Stimulated activated naive CD8-positive, alpha-beta T cell treated with anti-CD3 and anti-CD28 coated beads, Interleukin-15, Interleukin-2, amounts not matched to agents 100 ng/mL and 50 ng/mL, for 24 hours (primary cell): Measurements from ENCODE around the gene CSF2RB.

ENCODE experiments used
- H3K27ac Mint-ChIP-seq: one replicate; pipeline ENCODE4 v1.8.0; 2021; ENCODE audit warnings: mild to moderate bottlenecking, mixed read lengths
- H3K27me3 Mint-ChIP-seq: one replicate; pipeline ENCODE4 v1.8.0; 2021; ENCODE audit warnings: mixed read lengths
- H3K36me3 Mint-ChIP-seq: one replicate; pipeline ENCODE4 v1.8.0; 2021; ENCODE audit warnings: low read depth, mixed read lengths
- H3K4me1 Mint-ChIP-seq: one replicate; pipeline ENCODE4 v1.8.0; 2021; ENCODE audit warnings: low read depth, mixed read lengths
- H3K4me3 Mint-ChIP-seq: one replicate; pipeline ENCODE4 v1.8.0; 2021; ENCODE audit warnings: mild to moderate bottlenecking, mixed read lengths
- H3K9me3 Mint-ChIP-seq: one replicate; pipeline ENCODE4 v1.8.0; 2021; ENCODE audit warnings: mixed read lengths

The CSF2RB gene

DNA sequence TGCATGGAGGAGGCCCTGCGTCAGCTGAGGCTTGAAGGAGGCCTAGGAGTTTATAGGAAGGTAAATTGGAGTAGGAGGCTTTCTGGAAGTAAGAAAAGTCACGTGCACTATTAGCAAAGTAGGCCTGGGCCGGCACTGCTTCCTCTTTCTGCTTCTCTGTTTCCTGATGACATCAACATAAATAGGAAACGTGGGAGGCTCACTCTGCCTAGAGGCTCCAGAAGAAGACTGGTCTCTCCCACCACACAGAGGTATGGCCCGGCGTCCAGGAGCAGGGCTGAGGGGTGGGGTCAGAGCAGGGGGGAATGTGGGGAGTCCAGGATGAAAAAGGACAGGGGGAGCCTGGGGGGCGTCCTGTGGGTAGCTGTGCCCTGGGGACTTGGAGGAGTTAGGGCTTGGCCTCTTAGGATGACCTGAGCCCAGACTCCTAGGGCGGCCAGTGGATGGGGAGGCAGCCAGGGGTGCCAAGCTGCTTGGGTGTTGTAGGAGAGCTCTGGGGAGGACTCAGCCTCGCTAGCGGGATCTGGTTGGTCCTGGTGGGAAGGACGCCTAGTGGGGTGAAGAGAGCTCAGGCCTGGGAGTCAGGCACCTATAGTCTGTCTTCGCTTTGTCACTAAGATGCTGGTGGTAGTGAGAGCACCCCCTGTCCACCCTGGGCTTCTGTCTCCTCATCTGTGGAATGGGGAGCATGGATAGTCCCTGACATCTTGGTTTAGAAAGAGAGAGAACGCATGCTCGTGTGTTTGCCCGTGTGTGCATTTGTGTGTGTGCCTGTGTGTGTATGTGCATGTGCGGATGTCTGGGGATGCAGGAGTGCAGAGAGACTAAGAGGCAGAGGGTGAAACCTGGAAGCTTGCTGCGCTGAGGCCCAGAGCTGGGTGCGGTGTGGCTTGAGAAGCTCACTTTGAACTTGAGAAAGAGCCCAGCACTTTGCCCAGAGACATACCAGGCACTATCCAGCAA lies at the start of gene CSF2RB:
TSS of gene CSF2RB (plus strand) at position 202 of the 963 bp plus-strand sequence. CDS start 8,580 bp downstream, outside the sequence.
- Mint-ChIP-seq H3K4me3 (peak within 1 kb of the TSS; percentile 78), H3K27me3 (peaks cover 28% of the 10 kb centered on the region), H3K27ac (no peak within 1 kb of the TSS)

DNA sequence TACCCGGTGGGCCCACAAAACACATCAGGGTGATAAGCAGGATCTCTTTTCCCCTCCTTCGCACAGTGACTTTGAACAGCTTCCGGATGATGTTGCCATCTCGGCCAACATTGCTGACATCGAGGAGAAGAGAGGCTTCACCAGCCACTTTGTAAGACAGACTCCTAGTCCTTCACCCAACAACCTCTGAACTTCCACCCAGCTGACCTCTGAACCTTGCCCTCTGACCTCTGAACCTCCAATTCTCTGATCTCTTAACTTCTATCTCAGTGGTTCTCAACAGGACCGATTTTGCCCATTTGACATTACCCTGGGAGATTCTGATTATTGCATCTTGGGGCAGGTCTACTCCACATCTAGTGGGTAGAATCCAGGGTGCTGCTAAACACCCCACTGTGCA lies 49.4 kb upstream of the CSF2RB start:
- Mint-ChIP-seq H3K9me3 (no peaks in the 10 kb centered on the region), H3K27me3 (no peaks in the 10 kb centered on the region), H3K4me1 (peaks cover 44% of the 10 kb centered on the region), H3K36me3 (no peaks in the 10 kb centered on the region), H3K4me3 (no peak overlapping the region), H3K27ac (no peak overlapping the region)

More for the DNA sequence above, at the start of gene CSF2RB:
- Mint-ChIP-seq H3K36me3 (no peaks in the 10 kb centered on the region), H3K9me3 (no peaks in the 10 kb centered on the region), H3K4me1 (no peaks in the 10 kb centered on the region)

DNA sequence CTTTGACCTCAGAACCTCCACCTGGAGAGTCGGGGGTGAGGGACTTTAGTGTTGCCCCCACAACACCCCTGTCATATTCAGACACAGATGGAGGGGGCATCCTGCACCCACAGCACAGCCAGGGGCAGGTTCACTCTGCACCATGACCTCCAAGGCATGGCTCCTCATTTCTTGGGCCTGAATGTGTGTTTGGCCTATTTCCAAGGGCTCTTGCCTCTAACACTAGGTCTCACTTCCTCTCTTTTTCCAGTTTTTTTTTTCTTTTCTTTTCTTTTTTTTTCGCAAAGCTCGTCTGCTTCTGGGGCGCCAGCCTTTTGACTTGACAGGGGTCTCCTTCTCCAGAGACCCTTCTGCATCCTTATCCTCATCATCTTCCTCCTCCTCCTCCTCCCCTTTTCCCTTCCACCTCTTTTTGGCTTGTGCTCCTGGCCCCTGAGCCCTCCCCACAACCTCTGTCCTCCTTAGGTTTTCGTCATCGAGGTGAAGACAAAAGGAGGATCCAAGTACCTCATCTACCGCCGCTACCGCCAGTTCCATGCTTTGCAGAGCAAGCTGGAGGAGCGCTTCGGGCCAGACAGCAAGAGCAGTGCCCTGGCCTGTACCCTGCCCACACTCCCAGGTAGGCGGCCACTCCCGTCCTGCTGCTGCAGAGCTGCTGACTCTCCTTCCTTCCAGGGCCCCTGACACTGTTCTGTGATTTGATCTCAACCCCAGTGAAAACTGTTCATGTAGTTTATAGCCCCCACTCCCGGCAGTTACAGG lies 48.8 kb upstream of the CSF2RB start:
- Mint-ChIP-seq H3K9me3 (no peaks in the 10 kb centered on the region), H3K4me3 (no peak overlapping the region), H3K36me3 (no peaks in the 10 kb centered on the region), H3K27me3 (no peaks in the 10 kb centered on the region), H3K27ac (peak overlapping the region; percentile 55), H3K4me1 (peaks cover 44% of the 10 kb centered on the region)

DNA sequence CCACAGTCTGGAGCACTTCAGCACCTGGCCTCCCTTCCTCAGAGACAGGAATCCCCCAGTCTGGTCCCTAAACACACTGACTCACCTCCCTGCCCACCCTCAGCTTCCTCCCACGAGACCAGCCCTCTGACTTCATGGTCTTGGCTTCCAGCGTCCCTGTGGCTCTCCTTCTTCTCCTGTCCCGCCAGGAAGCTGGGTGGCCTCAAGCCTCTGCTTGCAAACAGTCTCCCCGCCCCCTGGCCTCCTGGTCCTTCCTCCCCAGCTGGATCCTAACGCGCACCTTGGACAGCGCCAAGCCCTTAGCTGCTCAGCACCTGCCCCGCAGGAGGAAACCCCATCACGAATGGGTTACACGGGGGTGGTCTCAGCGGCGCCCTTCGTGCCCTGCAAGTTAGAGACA lies 48.1 kb upstream of the CSF2RB start:
- Mint-ChIP-seq H3K9me3 (no peaks in the 10 kb centered on the region), H3K4me3 (no peak overlapping the region), H3K27me3 (no peaks in the 10 kb centered on the region), H3K4me1 (peaks cover 38% of the 10 kb centered on the region), H3K27ac (no peak overlapping the region), H3K36me3 (no peaks in the 10 kb centered on the region)

DNA sequence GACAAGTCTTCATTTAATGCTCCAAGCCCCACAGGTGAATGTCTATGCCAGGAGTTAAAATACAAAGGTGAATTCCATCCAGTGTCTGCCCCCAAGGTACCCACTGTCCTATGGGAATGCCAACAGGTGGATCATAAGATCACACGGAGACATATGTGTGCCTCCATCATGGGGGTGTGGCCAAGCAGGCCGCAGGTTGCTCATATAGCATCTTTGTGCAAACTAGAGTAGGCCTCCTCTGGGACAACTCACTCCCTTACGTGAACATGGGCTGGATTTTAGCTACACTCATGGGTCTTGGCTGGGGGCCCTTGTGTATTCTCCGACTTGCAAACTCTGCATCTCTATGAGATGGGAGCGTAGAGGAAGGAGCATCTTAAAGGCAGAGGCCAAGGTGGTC lies 45.7 kb upstream of the CSF2RB start:
- Mint-ChIP-seq H3K4me3 (no peak overlapping the region), H3K36me3 (no peaks in the 10 kb centered on the region), H3K4me1 (peaks cover 19% of the 10 kb centered on the region), H3K27ac (no peak overlapping the region), H3K9me3 (no peaks in the 10 kb centered on the region), H3K27me3 (no peaks in the 10 kb centered on the region)

DNA sequence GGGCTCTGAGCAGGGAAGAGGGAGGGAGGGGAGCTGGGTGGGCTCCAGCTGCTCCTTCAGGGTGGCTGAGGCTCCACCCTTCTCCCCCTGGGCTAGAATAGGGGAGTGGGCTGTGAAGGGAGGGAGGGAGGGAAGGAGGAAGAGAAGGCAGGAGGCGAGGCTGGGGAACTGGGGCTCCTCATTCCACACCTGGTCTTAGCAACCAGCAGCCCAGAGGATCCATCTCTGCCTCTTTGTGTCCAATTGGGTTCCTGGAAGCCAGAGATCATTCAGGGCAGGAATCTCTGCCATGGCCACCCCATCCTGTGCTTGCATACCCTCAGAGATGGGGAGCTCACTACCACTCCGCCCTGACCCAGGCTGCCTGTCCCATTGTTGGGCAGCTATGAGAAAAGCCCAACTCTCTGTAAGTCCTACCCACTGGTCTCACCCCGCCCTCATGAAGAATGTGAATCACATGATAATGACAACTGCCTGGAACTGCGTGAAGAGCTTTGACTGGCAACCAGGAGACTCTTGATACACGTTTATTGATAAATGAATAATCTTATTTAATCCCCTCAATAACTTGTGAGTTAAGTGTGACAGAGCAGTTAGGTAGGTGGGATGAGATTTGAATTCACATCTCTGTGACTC lies 44.8 kb upstream of the CSF2RB start:
- Mint-ChIP-seq H3K4me3 (no peak overlapping the region), H3K27ac (no peak overlapping the region), H3K27me3 (no peaks in the 10 kb centered on the region), H3K36me3 (no peaks in the 10 kb centered on the region), H3K9me3 (no peaks in the 10 kb centered on the region), H3K4me1 (peaks cover 27% of the 10 kb centered on the region)

DNA sequence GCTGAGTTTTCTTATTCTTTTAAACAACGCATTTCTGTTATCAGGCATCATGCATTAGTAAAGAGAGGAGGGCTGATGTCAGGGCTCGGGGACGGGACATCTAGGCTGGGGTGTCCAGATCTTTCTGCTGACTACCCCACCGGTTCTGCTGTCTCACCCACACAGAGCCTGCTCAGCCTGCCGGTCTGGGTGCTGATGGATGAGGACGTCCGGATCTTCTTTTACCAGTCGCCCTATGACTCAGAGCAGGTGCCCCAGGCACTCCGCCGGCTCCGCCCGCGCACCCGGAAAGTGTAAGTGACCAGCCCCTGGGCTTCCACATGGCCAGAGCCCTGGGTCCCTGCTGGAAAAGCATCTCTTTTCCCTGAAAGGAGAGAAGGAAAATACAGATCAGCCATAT lies 43.2 kb upstream of the CSF2RB start:
- Mint-ChIP-seq H3K27ac (no peak overlapping the region), H3K27me3 (no peaks in the 10 kb centered on the region), H3K9me3 (no peaks in the 10 kb centered on the region), H3K36me3 (no peaks in the 10 kb centered on the region), H3K4me3 (no peak overlapping the region), H3K4me1 (peaks cover 27% of the 10 kb centered on the region)

DNA sequence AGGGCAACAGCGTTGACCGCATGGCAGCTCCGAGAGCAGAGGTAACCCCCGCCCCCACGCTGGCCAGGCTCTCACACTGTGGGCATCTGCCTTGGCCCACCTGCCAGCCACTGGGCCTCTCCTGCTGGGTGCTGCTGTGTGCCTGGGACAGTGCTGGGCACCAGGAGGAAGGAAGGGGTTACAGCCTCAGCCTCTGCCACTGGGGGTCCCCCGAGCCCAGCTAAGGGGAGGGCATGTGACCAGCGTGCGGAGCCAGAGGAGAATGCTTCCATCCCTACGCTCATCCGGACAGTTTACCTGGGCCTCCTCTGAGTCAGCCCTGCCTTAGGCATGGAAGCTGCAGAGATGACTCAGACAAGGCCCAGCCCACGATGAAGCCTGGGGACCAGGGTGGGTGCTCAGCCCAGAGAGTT lies 41.8 kb upstream of the CSF2RB start:
- Mint-ChIP-seq H3K27me3 (no peaks in the 10 kb centered on the region), H3K4me1 (peaks cover 19% of the 10 kb centered on the region), H3K9me3 (no peaks in the 10 kb centered on the region), H3K27ac (no peak overlapping the region), H3K4me3 (no peak overlapping the region), H3K36me3 (no peaks in the 10 kb centered on the region)

DNA sequence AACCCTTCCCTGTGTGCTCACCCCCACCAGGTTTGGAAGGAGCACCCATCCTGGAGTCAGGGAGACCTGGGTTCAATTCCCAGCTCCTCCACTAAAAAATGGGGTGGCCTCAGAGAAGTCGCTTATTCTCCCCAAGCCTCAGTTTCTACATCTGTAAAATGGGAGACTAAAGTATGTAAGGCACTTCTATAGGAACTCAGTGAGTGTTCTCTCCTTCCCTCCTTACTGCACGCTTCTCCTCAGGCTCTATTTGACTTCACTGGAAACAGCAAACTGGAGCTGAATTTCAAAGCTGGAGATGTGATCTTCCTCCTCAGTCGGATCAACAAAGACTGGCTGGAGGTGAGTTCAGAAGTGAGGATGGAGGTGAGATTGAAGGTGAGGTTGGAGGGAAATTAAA lies 41.3 kb upstream of the CSF2RB start:
- Mint-ChIP-seq H3K4me3 (no peak overlapping the region), H3K27ac (no peak overlapping the region)

DNA sequence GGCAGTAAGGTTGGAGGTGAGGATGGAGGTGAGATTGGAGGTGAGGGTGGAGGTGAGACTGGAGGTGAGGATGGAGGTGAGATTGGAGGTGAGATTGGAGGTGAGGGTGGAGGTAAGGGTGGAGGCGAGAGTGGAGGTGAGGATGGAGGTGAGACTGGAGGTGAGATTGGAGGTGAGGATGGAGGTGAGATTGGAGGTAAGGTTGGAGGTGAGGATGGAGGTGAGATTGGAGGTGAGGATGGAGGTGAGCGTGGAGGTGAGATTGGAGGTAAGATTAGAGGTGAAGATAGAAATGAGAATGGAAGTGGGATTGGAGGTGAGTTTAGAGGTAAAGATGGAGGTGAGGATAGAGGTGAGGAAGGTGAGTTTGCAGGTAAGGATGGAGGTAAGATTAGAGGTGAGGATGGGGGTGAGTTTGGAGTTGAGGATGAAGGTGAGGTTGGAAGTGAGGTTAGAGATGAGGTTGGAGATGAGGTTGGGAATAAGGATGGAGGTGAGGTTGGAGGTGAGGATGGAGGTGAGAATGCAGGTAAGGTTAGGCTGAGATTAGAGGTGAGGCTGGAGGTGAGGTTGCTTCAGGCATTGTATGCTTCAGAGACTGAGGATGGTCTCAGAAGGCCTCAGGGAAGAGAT lies 40.4 kb upstream of the CSF2RB start:
- Mint-ChIP-seq H3K9me3 (no peaks in the 10 kb centered on the region), H3K36me3 (no peaks in the 10 kb centered on the region), H3K27me3 (no peaks in the 10 kb centered on the region), H3K4me3 (no peak overlapping the region), H3K4me1 (peaks cover 19% of the 10 kb centered on the region), H3K27ac (peak overlapping the region; percentile 61)

More for the DNA sequence above, 41.3 kb upstream of the CSF2RB start:
- Mint-ChIP-seq H3K4me1 (peaks cover 19% of the 10 kb centered on the region), H3K9me3 (no peaks in the 10 kb centered on the region), H3K27me3 (no peaks in the 10 kb centered on the region), H3K36me3 (no peaks in the 10 kb centered on the region)

DNA sequence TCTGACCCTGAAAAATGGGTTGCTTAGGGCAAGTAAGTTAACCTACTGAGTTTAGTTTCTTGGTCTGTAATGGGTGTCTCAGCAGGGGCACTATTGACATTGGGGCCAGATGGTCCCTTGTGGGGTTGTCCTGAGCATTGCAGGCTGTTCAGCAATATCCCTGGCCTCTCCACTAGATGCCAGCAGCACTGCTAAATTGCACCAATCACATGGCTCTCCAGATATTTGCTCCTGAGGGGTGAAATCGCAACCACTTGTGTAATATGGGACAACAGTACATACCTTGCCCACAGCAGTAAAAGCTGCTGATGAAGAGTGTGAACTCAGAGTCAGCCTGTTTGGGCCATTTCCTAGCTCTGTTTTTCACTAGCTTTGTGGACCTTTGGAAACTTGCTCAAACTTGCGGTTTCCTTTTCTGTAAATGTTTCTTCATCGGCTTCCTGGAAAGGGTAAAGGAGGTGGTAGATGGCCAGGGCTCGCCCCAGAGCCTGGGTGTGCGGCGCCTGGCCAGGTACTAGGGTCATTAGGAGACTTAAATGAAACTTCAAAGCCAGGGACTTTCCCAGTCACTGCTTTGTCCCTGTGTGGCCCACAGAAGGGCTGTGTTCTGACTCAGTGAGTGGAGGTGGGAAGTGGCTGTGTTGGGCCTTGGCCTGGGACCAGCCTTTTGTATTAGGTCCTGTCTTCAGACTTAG lies 39.7 kb upstream of the CSF2RB start:
- no peaks in the 10 kb centered on the region for H3K36me3 Mint-ChIP-seq
- H3K4me1 Mint-ChIP-seq = peaks cover 19% of the 10 kb centered on the region
- H3K4me3 Mint-ChIP-seq = no peak overlapping the region
- peak overlapping the region; percentile 75 for H3K27ac Mint-ChIP-seq
- no peaks in the 10 kb centered on the region for H3K27me3 Mint-ChIP-seq
- H3K9me3 Mint-ChIP-seq = no peaks in the 10 kb centered on the region

DNA sequence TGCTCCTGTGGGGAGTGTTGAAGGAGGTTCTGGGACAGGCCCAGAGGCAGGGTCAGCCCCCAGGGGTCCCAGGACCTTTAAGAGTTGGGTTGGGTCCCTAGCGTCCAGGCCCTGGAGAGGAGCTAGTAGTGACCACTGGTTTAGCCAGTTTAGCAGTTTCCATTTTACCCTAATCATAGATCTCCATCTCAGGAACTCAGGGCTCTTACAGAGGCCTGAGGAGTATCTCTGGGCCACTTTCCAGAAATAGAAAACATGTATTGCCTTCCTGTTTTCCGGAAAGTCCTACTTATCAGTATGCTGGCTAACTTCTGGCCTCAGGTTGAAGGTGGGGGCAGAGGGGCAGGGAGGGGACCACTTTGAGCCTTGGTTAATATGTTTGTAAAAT lies 39.1 kb upstream of the CSF2RB start:
- Mint-ChIP-seq H3K4me1 (peaks cover 19% of the 10 kb centered on the region), H3K27ac (peak overlapping the region; percentile 75), H3K9me3 (no peaks in the 10 kb centered on the region), H3K4me3 (no peak overlapping the region), H3K36me3 (no peaks in the 10 kb centered on the region), H3K27me3 (no peaks in the 10 kb centered on the region)

DNA sequence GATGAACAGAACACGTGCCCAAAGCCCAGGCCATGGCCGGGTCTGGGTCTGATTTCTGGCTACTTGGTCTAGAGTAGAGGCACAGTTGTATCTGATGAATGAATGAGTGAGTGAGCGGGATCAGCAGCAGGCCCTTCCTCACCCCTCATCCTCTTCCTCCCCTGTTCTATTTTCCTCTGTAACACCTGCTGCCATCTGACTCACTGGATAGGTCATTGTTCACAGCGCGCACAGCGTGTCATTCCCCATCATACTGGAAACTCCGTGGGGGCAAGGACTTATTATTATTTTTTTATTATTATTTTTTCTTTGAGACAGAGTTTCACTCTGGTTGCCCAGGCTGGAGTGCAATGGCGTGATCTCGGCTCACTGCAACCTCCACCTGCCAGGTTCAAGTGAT lies 38.7 kb upstream of the CSF2RB start:
- Mint-ChIP-seq H3K27ac (peak overlapping the region; percentile 75), H3K9me3 (peaks cover 4% of the 10 kb centered on the region), H3K27me3 (no peaks in the 10 kb centered on the region), H3K4me1 (peaks cover 19% of the 10 kb centered on the region), H3K36me3 (no peaks in the 10 kb centered on the region), H3K4me3 (no peak overlapping the region)

DNA sequence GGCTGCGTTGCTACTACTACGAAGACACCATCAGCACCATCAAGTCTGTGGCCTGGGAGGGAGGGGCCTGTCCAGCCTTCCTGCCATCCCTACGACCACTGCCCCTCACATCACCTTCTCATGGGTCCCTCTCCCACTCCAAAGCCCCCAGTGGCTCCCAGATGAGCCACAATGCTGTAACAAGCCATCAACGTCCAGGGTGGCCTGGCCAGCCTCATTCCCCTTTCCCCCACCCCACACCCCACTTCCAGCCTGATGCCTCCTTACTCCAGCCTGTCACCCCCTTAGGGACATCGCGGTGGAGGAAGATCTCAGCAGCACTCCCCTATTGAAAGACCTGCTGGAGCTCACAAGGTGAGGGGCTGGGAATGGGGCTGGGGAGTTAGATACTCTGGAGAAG lies 37.7 kb upstream of the CSF2RB start:
- Mint-ChIP-seq H3K4me1 (peaks cover 19% of the 10 kb centered on the region), H3K27ac (no peak overlapping the region), H3K36me3 (no peaks in the 10 kb centered on the region), H3K9me3 (peaks cover 12% of the 10 kb centered on the region), H3K4me3 (no peak overlapping the region), H3K27me3 (no peaks in the 10 kb centered on the region)
